Progenitor cell of endocrine pancreas (in vitro differentiated cells): ENCODE results near the gene GULP1. TPM values are rescaled to one million over a fixed set of nuclear protein-coding genes. Genes with fewer than 3 reads are reported as not detected.

Experiments
- DNase-seq: peaks from one replicate; pipeline ENCODE4 v3.0.0; 2021; ENCODE audit warnings: low spot score; ENCODE audit not compliant: unreplicated experiment
- H3K27ac Mint-ChIP-seq: 2 replicates; pipeline ENCODE4 v1.8.0; 2021; ENCODE audit warnings: mild to moderate bottlenecking, moderate library complexity, mixed read lengths
- H3K27me3 Mint-ChIP-seq: 2 replicates; pipeline ENCODE4 v1.8.0; 2021; ENCODE audit warnings: mixed read lengths
- H3K36me3 Mint-ChIP-seq: 2 replicates; pipeline ENCODE4 v1.8.0; 2022; ENCODE audit warnings: mixed read lengths; ENCODE audit not compliant: insufficient read depth
- H3K4me1 Mint-ChIP-seq: 2 replicates; pipeline ENCODE4 v1.8.0; 2021; ENCODE audit warnings: low read depth, mixed read lengths
- H3K4me3 Mint-ChIP-seq: 2 replicates; pipeline ENCODE4 v1.8.0; 2021; ENCODE audit warnings: low read depth, mild to moderate bottlenecking, moderate library complexity, mixed read lengths
- H3K9me3 Mint-ChIP-seq: 2 replicates; pipeline ENCODE4 v1.8.0; 2021; ENCODE audit warnings: low read depth, mixed read lengths
- CTCF ChIP-seq: fragments of 200-600 bp; sonication (generic); IDR thresholded peaks from one replicate; pipeline ENCODE4 v1.5.0; 2021; ENCODE audit warnings: antibody characterized with exemption, mild to moderate bottlenecking; ENCODE audit not compliant: unreplicated experiment
- total RNA-seq: library from RNA; stranded (reverse); gene quantifications from 2 replicates; pipeline ENCODE4 v1.2.1, GENCODE V29; 2021

GULP1 gene
- total RNA-seq, 1 donor from 2014 or later, result 39.4 TPM

DNA sequence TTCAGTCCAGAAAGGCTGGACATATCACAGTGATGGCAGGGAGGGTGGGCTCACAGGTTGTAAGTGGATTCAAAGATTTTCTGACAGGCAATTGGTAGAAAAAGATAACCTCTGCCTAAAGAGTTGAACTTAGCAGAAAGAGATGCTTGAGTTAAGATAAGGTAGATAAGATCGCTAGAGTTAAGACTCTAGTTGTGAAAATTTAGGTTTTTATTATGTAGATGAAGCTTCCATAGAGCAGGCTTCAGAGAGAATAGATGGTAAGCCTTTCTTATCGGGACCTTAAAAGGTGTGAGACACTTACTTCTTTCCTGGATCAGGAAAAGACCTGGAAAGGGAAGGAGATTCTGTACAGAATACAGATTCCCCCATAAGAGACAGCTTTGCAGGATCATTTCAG is 134.4 kb downstream of the GULP1 start:
- Mint-ChIP-seq H3K4me3 (no peak overlapping the region), H3K4me1 (peaks cover 7% of the 10 kb centered on the region), H3K36me3 (no peaks in the 10 kb centered on the region), H3K9me3 (no peaks in the 10 kb centered on the region), H3K27me3 (no peaks in the 10 kb centered on the region), H3K27ac (no peak overlapping the region)
- no peak for DNase-seq
- no peak for TF ChIP-seq CTCF

DNA sequence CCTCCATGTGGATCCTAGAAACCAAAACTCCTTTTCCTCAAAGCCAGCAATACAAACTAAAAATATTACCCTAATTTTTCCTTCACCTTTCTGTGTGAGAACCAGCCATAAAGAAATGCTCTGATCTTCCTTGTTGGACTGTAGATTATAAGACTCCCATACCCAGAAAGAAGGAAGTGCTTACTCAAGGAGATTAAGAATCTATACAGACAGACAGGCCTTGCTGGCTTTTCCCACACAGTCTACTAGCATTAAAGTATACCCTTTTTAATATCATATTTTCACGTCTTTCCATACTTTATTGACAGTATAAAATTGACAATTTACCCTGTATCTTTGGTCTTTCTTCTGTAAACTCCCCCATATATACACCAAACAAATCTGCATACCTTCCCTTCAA is 139.0 kb downstream of the GULP1 start:
- DNase-seq, result no peak
- Mint-ChIP-seq H3K27me3 (no peaks in the 10 kb centered on the region), H3K9me3 (no peaks in the 10 kb centered on the region), H3K36me3 (no peaks in the 10 kb centered on the region), H3K4me3 (no peak overlapping the region), H3K27ac (no peak overlapping the region), H3K4me1 (peaks cover 9% of the 10 kb centered on the region)
- TF ChIP-seq CTCF, result no peak

DNA sequence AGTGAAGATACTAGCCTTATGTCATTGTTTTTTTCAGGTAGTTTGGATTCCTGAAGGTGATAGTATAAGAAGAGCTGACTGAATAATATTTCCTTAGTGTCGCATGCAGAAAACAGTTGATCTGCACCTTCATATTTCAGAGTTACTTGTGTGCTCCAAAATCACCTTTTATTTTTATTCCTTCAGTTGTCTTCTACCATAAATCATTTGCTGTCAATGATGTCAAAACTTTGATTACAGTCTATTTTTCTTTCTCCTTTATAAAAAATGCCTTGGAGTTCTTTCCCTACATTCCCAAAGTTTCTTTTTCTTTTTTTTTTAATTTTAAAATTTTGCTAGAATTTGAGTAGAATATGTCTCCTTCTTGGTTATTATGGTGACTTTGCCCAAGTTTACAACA is 142.3 kb downstream of the GULP1 start:
- Mint-ChIP-seq H3K4me1 (peaks cover 5% of the 10 kb centered on the region), H3K27ac (no peak overlapping the region), H3K4me3 (no peak overlapping the region), H3K36me3 (no peaks in the 10 kb centered on the region), H3K9me3 (peaks cover 3% of the 10 kb centered on the region), H3K27me3 (no peaks in the 10 kb centered on the region)
- TF ChIP-seq CTCF, result no peak
- DNase-seq, result no peak

DNA sequence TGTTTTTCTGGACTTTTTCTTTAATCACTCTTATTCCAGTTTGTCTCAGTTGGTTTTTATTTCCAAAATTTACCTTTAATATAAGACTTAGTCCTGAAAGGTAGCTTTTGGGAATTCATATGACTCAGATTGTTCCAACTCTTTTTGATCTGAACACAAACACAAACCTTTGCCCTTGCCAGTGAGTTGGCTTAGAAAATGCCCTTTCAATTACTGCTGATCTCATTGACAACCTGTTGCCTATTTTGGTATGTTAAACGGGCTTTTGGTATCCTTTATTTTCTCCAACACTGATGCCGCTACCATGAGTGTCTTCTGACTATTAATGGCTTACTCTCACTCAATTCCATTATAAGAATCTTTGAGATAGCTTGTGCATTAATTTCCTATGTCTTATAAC is 143.4 kb downstream of the GULP1 start:
- TF ChIP-seq CTCF, result no peak
- H3K27ac Mint-ChIP-seq, result no peak overlapping the region
- H3K4me3 Mint-ChIP-seq, result no peak overlapping the region
- no peaks in the 10 kb centered on the region for H3K36me3 Mint-ChIP-seq
- no peaks in the 10 kb centered on the region for H3K27me3 Mint-ChIP-seq
- no peak for DNase-seq
- peaks cover 3% of the 10 kb centered on the region for H3K9me3 Mint-ChIP-seq
- H3K4me1 Mint-ChIP-seq, result peaks cover 5% of the 10 kb centered on the region

DNA sequence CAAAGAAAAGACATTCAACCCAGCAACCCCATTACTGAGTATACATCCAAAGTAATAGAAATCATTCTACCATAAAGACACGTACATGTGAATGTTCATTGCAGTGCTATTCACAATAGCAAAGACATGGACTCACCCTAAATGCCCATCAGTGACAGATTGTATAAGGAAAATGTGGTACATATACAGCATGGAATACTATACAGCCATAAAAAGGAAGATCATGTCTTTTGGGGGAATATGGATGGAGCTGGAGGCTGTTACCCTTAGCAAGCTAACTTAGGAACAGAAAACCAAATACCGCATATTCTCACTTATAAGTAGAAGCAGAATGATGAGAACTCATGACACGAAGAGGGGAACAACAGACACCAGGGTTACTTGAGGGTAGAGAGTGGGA is 145.9 kb downstream of the GULP1 start:
- Mint-ChIP-seq H3K4me1 (peaks cover 15% of the 10 kb centered on the region), H3K9me3 (peaks cover 3% of the 10 kb centered on the region)

More for the DNA sequence above, 145.9 kb downstream of the GULP1 start:
- Mint-ChIP-seq H3K27me3 (no peaks in the 10 kb centered on the region), H3K4me3 (no peak overlapping the region), H3K36me3 (no peaks in the 10 kb centered on the region), H3K27ac (no peak overlapping the region)
- no peak for DNase-seq
- no peak for TF ChIP-seq CTCF
